ENCODE measurements around the gene MYLK4. TPM values are rescaled to one million over a fixed set of nuclear protein-coding genes. Genes with fewer than 3 reads are reported as not detected.

Gene MYLK4
- total RNA-seq, 1 experiment from 2014 or later, result 1.6 TPM

DNA sequence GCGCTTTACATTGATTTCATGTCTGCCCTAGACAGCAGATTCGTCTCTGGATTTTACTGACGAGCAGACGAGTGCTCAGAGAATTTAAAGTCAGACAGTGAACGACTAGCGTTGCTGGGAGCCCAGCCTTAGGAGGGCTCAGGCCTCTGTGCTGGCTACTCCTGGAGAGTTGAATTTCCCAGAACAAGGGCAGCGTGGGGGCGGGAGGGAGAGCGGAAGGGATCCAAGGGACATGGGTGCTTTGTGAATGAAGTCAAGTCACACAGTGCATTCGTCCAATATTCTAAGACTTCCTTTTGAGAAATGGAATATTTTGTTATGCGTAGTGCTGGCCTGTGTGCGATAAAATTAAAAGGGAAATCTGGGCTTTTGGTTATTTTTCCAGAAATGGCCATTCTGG is 126.5 kb downstream of the MYLK4 start:
- DNase-seq, result no peak
- Histone ChIP-seq H3K36me3 (ENCODE audit: low read depth) (no peaks in the 10 kb centered on the region), H3K4me1 (replicated peaks; ENCODE audit: insufficient read depth) (no peaks in the 10 kb centered on the region), H2AFZ (no peak overlapping the region), H3K4me3 (no peak overlapping the region), H3K27ac (no peak overlapping the region), H3K9me3 (ENCODE audit: insufficient read depth, low read depth) (no peaks in the 10 kb centered on the region), H3K27me3 (ENCODE audit: insufficient read depth, low read depth) (no peaks in the 10 kb centered on the region), H4K20me1 (ENCODE audit: insufficient read depth) (no peaks in the 10 kb centered on the region), H3K79me2 (ENCODE audit: low read depth) (no peaks in the 10 kb centered on the region), H3F3A (ENCODE audit: insufficient read depth, low read depth) (no peaks in the 10 kb centered on the region), H3K9me2 (ENCODE audit: insufficient read depth) (no peaks in the 10 kb centered on the region), H3K4me2 (no peak overlapping the region)
- POLR2A ChIA-PET (ENCODE audit: unreplicated experiment), result no interaction called here
- CTCF ChIA-PET, result no interaction called here
- TF ChIP-seq EZH2 (IDR thresholded peaks at IDR 0.05; ENCODE audit: low read depth), result no peak
- TF ChIP-seq, protein P1, sequence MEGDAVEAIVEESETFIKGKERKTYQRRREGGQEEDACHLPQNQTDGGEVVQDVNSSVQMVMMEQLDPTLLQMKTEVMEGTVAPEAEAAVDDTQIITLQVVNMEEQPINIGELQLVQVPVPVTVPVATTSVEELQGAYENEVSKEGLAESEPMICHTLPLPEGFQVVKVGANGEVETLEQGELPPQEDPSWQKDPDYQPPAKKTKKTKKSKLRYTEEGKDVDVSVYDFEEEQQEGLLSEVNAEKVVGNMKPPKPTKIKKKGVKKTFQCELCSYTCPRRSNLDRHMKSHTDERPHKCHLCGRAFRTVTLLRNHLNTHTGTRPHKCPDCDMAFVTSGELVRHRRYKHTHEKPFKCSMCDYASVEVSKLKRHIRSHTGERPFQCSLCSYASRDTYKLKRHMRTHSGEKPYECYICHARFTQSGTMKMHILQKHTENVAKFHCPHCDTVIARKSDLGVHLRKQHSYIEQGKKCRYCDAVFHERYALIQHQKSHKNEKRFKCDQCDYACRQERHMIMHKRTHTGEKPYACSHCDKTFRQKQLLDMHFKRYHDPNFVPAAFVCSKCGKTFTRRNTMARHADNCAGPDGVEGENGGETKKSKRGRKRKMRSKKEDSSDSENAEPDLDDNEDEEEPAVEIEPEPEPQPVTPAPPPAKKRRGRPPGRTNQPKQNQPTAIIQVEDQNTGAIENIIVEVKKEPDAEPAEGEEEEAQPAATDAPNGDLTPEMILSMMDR (conservative IDR thresholded peaks at IDR 0.05), result no peak
- BruUV-seq (replicated peaks), result no TSS peak
- intact Hi-C loops (cut with micrococcal nuclease; ENCODE audit: unreplicated experiment), result no loop called here

- Histone ChIP-seq H4K20me1 (ENCODE audit: insufficient read depth) (no peaks in the 10 kb centered on the region), H3F3A (ENCODE audit: insufficient read depth, low read depth) (no peaks in the 10 kb centered on the region), H3K36me3 (ENCODE audit: low read depth) (no peaks in the 10 kb centered on the region), H3K9me2 (ENCODE audit: insufficient read depth) (no peaks in the 10 kb centered on the region), H3K27me3 (ENCODE audit: insufficient read depth, low read depth) (no peaks in the 10 kb centered on the region), H2AFZ (no peak overlapping the region), H3K9me3 (ENCODE audit: insufficient read depth, low read depth) (no peaks in the 10 kb centered on the region), H3K4me2 (no peak overlapping the region), H3K4me3 (no peak overlapping the region), H3K27ac (no peak overlapping the region), H3K4me1 (replicated peaks; ENCODE audit: insufficient read depth) (no peaks in the 10 kb centered on the region), H3K79me2 (ENCODE audit: low read depth) (no peaks in the 10 kb centered on the region)
- ChIA-PET CTCF (no interaction called here), POLR2A (ENCODE audit: unreplicated experiment) (no interaction called here)
- peak in 1 of 2 experiments; percentile 42 for DNase-seq
- TF ChIP-seq EZH2 (IDR thresholded peaks at IDR 0.05; ENCODE audit: low read depth), result no peak
- TF ChIP-seq, protein P1 (conservative IDR thresholded peaks at IDR 0.05), result no peak
- no TSS peak for BruUV-seq (replicated peaks)
- intact Hi-C loops (cut with micrococcal nuclease; ENCODE audit: unreplicated experiment), result no loop called here
Observed at GRCh38 chr6:2623295-2623694, 127.4 kb downstream of the MYLK4 start.

- DNase-seq, result no peak
- TSS peak; percentile 82 for BruUV-seq (replicated peaks)
- no peaks in the 10 kb centered on the region for H4K20me1 ChIP-seq (ENCODE audit: insufficient read depth)
- no peak for TF ChIP-seq EZH2 (IDR thresholded peaks at IDR 0.05; ENCODE audit: low read depth)
- TF ChIP-seq, protein P1 (conservative IDR thresholded peaks at IDR 0.05), result no peak
- H3K27ac ChIP-seq, result no peak overlapping the region
- H3K9me3 ChIP-seq (ENCODE audit: insufficient read depth, low read depth), result no peaks in the 10 kb centered on the region
- no peaks in the 10 kb centered on the region for H3K27me3 ChIP-seq (ENCODE audit: insufficient read depth, low read depth)
- H3K4me2 ChIP-seq, result no peak overlapping the region
- no peaks in the 10 kb centered on the region for H3F3A ChIP-seq (ENCODE audit: insufficient read depth, low read depth)
- H2AFZ ChIP-seq, result no peak overlapping the region
- H3K79me2 ChIP-seq (ENCODE audit: low read depth), result no peaks in the 10 kb centered on the region
- H3K4me3 ChIP-seq, result no peak overlapping the region
- intact Hi-C loops (cut with micrococcal nuclease; ENCODE audit: unreplicated experiment), result no loop called here
- POLR2A ChIA-PET (ENCODE audit: unreplicated experiment), result no interaction called here
- H3K9me2 ChIP-seq (ENCODE audit: insufficient read depth), result no peaks in the 10 kb centered on the region
- CTCF ChIA-PET, result no interaction called here
- H3K36me3 ChIP-seq (ENCODE audit: low read depth), result no peaks in the 10 kb centered on the region
- no peaks in the 10 kb centered on the region for H3K4me1 ChIP-seq (replicated peaks; ENCODE audit: insufficient read depth)
Observed at GRCh38 chr6:2622671-2623070, 128.1 kb downstream of the MYLK4 start.
